Renal cortical epithelial cell (primary cell): ENCODE results near the gene SORT1. TPM values are rescaled to one million over a fixed set of nuclear protein-coding genes. Genes with fewer than 3 reads are reported as not detected.
A peak's percentile ranks its signal among the peaks of the same experiment; 100 is the strongest.
"Not testable (repeated sequence)": the region's sequence is repeated elsewhere in the genome, so short reads cannot be mapped to it uniquely, and the experiment has no call there.

Source experiments
- DNase-seq: peaks from one replicate; pipeline ENCODE4 v3.0.0-alpha.2; 2011; ENCODE audit warnings: low read depth
- total RNA-seq: library from RNA; depleted of rRNA; stranded (reverse); fragments of >200 nt; gene quantifications from 2 replicates; pipeline ENCODE4 v1.2.3, GENCODE V29; 2014

SORT1 gene
- total RNA-seq, 1 donor from 2014 or later = 96.6 TPM

DNA sequence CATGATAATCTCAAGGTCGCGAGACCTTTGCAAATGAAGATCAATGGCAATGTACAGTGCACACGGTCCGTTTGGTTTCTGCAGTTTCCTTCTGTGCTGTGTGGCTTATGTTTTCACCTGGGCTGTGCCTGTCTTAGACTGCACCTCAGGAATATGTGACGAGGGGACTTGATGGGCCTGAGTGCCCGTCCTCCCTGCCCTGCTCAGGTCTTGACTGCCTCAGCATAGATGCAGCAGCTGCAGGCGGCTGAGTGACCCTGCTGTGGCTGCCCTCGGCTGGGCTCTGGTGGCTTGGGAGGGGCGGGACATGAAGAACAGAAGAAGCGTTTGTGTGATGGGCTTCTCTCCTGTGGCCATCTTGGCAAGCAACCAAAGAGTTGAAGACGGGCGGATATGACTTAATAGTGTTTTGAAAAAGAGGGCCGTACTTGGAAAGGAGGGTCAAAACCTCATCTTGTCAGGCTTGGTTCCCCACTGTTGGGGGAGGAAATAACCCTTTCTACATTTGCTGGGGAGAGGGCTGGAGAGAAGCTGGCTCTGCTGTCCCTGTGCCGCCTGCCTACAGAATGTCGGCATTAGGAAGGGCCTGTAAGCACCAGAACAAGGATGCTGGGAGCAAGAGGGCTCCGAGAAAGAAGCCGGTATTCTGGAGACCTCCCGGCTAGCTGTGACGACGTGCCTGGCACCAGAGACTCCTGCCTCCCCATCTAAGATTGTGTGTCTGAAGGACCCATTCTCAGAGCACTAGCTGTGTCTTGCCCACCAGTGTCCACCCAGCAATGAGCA lies 98.0 kb downstream of the SORT1 start:
- DNase-seq = no peak

DNA sequence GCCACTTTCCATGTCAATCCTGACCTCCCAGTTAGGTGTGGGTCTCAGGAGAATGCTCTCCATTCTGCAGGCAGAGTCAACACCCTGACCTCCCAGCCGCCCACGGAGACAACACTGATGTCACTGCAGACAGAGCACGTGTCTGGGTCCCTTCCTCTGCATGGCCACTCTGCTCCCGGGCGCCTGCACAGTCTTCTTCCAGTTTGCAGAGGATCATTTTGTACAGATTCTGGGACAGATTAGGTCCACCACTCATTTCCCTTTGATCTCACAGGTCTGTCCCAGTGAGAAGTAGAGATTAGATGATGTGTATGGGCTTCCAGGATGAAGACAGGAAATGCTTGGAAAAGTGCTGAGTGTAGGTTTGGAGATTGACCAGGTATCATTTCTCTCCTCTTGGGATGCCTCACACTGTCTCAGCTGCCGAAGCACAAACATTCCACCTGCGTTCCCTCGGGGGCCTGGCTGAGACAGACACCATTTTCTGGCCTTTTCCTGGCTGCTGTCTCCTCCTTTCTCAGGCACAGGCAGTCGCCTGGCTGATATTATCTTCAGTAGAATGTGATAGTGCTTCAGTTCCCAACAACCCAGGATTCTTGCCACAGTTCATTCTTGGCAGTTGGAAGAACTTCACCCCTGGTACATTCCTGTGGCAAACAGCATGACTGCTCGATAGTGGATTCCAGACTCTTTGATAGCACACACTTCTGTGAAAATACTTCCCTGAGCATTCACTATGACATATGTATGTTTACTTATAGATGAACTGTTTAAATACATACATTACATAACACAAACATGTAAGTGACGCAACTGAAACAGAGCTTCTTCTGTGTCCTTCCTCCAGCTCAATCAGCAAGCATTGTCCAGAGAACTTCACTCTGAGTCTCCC lies 98.8 kb downstream of the SORT1 start:
- peak; percentile 85 for DNase-seq

DNA sequence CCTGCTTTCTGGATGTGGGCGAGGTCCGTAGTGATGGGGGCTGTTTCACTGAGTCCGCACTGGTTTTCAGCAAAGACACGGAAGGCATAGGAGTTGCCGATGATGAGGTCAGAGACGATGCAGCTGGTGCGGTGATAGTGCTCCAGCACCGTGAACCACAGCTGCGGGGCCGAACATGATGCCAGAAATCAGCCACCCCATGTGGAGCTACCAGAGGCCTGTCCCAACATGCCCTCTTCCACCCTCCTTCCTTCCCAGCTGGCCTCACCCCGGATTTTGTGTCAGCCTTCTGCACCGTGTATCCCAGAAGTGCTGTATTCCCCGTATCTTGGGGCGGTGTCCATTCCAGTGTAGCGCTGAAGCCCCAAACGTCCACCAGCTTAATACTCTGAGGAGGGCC lies 100.9 kb downstream of the SORT1 start:
- DNase-seq = no peak

DNA sequence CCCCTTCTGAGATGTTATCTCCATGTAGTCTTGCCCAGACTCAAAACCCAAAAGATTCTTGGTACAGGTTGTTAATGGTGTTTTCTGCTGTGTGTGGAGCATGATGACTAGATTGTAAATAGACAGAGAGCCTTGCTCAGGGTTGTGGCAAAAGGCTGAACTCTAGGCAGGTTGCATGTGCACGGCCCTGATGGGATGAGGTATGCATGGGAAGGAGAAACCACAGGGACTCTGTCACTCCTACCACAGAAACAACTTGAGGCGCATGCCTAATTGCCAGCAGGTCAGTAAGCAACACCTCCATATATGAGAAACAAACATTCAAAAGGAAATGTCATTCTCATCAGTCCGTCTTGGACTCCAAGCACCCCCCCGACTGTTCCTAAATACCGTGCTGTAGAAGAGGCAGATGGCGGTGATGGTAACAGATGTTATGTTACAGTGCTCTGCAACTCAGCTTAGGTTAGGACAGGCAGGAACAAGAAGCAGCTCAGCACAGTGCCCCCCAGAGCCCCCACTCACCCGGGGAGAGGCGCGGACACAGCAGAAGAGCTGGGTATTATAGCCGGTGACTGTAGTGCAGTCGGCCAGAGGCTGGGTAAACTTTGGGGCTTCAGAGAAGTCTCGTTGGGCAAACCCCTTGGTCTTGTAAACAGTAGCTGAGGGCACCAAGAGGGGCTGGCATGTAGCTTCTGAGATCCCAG lies 101.9 kb downstream of the SORT1 start:
- DNase-seq = no peak

DNA sequence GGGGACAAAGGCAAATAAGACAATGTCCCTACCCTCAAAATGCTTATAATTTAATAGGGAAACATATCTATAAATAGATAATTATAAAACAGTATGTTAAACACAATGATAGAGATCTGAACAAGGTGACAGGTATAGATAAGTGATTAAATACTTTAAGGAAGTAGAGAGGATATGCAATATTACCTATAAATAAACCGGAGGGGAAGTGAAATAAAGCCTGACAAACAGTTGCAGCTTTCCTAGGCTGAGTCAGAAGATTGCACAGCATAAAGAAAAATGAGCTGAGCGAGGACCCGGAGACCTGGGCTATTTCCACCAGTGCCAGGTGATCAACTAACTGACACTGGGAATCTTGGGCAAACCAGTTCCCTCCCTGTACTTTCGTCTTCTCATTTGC lies 103.2 kb downstream of the SORT1 start:
- DNase-seq = no peak

DNA sequence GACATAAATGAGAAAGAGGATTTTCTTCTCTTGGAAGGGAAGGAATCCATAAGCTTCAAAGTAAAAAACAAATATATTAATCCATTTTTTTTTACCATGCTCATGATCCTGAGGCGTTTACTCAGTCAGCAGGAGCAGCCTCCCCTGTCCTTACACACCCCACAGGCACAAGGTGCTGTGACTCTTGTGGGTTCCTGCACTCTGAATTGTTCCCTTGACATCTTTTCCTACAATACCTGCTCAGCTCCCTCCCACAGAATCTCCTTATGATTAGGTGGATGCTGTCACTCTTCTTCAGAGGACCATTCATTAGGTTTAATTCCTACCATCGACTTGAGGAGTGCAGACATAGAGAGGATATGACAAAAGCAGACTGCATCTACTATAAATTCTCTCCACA lies 104.7 kb downstream of the SORT1 start:
- no peak for DNase-seq

DNA sequence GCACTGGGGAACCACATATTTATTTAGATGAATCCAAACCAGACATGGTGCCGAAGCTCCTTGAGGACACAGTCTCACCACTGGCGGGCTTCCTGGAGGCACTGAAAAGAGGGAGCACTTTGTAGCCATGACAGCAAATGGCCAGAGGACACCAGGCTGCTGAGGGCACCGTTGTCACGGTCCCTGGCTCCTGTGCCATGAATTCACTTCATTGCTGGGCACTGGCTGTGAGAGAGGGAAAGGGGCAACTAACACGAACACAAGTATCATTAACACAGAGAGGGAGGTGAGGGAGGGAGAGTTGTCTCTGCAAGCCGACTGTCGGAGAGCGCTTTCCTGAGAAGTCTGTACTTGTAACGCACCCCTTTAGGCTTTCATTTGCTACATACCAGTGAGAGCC lies 105.4 kb downstream of the SORT1 start:
- no peak for DNase-seq

DNA sequence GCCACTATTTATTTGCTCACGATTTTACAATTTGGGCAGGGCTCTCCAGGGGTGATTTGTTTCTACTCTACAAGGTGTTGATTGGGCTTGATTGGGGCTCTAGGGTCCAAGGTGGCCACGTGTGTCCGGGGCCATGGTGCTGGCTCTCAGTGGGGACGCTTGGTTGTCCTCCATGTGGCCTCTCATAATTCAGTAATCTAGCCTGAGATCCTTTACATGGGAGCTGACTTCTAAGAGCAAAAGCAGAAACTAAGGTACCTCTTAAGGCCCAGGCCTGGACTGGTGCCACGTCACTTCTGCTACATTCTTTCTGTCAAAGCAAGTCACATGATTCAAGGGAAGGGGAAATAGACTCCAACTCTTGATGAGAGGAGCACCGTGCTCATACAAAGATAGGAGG lies 106.7 kb downstream of the SORT1 start:
- no peak for DNase-seq

DNA sequence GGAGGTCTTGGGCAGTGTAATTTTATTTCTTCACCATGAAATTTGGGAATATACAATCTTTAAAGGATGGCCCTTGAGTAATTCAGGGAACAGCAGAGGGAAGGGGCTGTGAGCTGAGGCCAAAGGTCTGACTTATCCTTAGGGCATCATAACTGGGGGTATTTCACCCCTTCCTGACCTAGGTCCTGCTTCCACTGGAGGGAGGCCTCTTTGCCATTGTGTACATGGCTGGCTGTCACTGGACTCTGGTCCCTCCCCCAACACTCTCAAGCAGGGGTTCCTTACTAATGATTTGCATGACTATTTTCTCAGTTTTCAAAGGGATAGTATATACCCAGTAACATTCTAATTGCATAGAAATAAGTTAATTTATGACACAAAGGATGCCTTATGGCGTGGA lies 107.6 kb downstream of the SORT1 start:
- no peak for DNase-seq

DNA sequence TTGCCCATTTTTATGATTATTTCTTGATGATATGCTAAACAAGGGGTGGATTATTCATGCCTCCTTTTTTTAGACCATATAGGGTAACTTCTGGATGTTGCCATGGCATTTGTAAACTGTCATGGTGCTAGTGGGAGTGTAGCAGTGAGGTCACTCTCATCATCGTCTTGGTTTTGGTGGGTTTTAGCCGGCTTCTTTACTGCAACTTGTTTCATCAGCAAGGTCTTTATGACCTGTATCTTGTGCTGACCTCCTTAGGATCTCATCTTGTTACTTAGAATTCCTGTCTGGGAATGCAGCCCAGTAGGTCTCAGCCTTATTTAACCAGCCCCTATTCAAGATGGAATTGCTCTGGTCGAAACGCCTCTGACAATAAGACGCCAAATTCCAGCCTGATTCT lies 111.0 kb downstream of the SORT1 start:
- not testable (repeated sequence) for DNase-seq

DNA sequence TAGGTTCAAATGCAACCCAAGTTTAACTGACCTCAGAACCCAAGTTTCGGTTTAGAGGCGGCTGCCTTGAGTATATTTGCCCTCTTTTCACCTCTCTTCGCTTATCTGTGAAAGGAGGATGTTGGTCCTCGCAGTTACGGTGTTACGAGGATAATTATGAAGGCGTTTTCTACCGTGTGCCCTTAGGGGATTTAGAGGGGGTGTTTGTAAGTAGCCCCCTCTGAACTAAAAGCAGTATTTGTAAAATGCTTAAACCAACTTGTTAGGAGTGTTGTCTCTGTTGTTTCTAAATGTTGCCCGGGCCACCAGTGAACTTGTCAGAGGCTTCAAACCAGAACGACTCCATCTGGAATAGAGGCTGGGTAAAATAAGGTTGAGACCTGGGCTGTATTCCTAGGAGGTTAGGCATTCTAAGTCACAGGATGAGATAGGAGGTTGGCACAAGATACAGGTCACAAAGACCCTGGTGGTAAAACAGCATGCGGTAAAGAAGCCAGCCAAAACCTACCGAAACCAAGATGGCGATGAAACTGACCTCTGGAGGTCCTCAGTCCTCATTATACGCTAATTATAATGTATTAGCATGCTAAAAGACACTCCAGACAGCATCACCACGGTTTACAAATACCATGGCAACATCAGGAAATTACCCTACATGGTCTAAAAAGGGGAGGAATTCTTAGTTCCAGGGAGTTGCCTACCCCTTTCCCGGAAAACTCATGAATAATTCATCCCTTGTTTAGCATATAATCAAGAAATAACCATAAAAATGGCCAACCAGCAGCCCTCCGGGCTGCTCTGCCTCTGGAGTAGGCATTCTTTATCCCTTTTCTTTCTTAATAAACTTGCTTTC lies 113.7 kb downstream of the SORT1 start:
- peak; percentile 32 for DNase-seq

DNA sequence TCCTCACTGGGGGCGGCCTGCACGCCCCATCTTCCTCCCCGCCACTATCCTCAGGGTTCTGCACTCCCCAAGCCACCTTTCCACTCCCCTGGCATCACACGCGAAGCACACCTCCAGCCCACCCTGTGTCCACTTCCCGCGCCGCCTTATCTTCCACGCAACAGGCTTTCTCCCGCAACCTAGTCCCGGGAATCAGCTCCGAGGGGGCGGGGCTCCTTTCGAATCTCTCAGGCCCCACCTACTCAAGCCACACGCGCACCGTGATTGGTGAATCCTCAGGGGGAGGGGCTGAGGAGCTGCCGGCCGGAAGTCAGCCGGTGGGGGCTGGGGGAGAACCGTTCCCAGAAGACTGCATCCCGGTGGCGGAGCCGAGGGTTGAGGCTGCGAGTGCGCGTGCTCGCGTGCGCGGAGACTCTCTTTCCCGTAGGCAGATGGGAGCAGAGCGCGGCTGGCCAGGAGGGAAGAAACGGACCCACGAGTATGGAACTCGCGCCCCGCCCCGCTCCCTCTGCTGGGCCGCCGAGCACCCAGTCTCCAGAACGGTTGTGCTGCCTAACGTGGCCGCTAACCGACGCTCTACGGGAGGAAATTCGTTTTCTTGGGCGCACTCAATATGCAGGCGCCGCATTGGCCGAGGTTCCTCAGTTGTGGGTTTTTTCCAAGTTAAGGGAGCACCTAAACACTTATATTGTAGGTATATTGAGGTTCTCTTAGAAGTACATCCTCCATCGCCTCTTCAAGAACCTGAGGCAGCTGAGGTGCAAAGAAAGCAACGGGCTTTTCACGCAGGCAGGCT lies 114.6 kb downstream of the SORT1 start, which contains the start of gene PSRC1:
PSRC1 (minus strand) TSS at position 194 of the 796 bp plus-strand sequence.
- DNase-seq = peak; percentile 88

DNA sequence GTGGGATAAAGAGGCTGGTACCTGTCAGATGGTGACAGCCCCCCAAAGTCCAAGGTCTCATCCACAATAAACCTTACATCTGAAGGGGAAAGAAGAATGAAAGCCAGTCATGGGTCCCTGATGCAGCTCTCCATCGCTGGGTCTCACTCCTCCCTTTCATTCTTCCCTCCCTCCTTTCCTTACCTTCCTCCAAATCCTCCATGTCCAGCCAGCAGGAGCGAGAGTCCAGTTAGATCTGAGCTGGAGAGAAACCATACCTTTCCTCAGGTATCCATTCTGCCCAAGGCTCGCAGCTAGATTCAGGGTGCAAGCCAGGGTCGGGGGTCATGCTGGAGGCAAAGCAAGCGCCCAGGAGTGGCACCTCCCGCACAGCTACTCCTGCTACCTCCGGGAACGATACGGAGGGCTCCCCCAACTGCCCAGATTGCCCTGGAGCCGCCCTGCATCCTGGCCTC lies 115.2 kb downstream of the SORT1 start:
- DNase-seq = no peak

DNA sequence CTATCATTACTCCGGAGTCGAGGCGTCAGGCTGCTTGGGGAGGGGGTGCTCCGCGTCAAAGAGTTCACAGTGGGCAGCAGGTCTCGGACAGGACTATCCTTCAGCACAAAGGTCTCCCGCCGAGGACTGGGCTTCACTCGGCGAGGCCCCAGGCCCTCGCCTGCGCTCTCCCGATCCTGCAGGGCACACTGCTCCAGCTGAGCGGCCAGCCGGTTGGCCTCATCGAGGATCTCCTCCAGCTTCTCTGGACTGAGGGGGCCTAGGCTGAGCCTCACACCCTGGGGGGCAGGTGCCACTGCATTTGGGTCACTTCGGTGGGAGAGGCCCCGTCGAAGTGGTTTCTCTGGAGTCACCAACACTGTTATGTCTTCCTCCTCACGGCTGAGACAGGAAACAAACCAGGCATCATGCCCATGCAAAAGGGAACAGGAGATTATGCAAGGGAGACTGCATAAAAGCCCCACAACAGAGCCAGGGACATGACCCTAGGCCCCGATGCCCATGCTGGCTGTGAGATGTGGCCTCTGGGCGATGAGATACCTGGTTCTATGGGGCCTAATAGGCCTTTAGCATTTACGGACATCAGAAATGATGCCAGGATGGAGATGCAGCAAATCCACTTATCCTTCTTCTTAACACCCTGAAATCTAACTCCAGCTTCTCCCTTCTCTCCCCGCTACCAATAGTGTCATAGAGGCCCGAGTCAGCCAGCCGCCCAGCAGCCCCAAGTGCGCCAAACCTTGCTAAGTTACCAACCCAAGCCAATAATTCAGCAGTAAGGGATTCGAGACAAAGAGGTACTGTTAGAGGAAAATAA lies 115.8 kb downstream of the SORT1 start:
- no peak for DNase-seq

DNA sequence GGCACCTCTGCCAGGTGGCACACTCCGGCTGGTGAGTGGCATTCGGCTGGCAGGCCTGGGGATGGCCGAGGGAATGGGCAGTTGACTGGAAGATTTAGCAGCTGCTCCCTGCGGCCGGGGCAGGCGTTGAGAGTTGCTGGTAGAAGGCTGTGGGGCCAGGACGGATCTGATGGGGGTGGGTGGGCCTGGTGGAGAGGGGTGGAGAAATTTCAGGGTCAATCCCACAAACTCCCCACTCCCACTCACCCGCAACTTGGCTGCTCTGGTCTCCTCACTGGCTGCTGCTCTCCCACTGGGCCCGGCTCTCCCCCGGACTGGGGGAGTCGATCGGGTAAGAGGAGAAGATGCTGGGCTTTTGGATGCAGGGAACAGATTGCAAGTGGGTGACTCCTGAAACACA lies 116.9 kb downstream of the SORT1 start:
- no peak for DNase-seq

DNA sequence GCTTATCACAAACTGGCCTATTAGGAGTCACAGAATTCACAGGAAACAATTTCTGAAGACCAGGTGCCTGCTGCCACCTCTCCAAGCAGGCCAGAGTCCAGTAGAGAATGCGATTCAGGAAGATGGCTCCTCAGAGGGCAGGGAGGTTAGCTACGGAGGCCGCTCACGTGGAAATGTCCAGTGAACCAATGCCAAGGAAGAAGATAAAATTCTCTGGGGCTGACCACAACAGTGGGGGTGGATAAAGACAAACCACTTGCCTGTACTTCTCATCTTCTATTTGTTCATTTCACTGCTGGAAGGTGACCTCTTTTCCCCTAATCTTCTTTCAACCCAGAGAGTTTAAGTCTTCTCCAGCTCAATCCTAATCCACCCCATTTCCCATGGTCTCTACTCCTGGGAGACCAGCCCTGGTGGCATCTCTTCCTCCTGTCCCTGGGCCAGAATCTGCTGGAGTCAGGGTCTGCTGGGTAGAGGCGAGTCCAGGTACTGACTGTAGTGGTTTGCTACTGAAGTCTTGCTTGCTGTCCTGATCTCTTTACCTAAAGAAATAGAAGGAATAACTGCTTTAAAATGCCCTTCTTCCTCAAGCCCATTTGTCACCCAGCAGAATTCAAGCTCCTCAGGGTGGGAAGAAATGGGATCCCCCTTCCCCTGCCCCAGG lies 118.0 kb downstream of the SORT1 start:
- no peak for DNase-seq

DNA sequence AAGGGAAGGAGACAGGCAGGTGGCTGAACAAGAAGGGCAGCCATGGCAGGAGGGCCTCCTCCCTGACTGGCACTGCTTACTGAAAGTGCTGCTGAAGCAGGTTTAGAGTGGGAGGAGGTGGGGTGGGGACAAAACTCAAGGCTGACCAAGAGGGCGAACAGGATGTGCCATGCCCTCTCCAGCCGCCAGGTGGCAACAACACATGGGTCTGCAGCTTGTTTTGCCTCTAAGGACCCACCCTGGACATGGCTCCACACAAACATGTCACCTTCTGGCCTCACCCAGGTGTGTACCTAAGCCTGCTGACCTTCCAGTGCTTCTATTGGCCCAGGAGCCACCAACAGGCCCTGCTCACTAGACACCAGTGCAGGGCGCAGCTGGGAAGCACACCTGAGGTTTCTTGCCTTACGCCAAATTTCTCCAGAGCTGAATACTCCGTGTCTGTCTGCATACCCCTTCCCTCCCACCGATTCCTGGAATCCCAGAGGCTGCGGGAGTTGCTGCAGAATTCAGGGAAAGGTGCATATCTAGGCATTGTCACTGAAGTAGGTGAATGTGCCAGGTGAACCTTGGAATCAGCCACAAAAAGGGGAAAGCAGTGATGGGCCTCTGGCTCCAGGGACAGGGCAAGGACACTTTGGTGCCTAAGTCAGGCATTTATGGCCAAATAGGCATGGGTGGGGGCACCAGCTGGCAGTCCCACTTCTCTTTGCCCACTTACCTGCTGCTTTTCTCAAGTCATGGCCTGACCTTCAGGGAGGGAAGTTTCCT lies 120.1 kb downstream of the SORT1 start:
- peak; percentile 69 for DNase-seq

DNA sequence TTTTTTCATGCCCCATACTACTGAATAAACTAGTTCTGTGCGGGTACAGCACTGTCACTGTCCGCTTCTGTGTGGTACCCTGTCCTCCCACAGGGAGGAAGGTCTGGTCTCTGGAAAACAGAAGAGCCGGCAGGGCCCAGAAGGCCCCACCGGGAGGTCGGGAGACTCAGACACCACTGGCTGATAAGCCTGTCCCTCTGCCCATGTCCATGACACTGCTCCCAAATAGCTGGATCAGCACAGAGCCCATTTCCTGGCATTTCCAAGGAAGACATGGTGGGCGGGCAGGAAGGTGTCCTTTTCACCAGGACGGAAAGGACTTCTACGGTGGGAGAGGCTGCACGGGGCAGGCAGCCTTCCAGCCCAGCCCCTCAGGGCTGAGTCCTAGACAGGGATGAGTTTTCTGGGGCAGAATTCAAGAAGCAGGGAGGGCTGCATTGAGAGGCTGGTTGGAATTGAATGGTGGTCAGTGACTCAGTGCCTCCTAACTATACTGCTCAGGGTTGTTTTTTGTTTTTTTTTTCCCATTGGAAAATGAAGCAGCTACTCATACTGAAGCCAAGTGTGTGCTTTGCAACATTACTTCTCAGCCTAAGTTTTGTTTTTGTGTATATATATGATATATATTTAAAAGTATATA lies 121.9 kb downstream of the SORT1 start:
- DNase-seq = peak; percentile 74
